Gastroesophageal sphincter (tissue), 3 donors: ENCODE data around the gene AGTRAP.

Source experiments
- CTCF ChIP-seq, 4 experiments: fragments of 200-600 bp in 2 of 4; fragments of 450-650 bp in 2 of 4; sonication (generic) in 1 of 4; IDR thresholded peaks; one replicate each; pipeline ENCODE4 v1.5.1; 2017 to 2019; ENCODE audit warnings: antibody characterized with exemption in 4 of 4, mild to moderate bottlenecking in 2 of 4, moderate library complexity in 2 of 4
- EP300 ChIP-seq: sonication (generic); formaldehyde crosslinking; IDR thresholded peaks from one replicate; pipeline ENCODE4 v1.6.1; 2017; ENCODE audit warnings: antibody characterized with exemption, mild to moderate bottlenecking
- POLR2AphosphoS5 ChIP-seq: sonication (generic); formaldehyde crosslinking; IDR thresholded peaks from one replicate; pipeline ENCODE4 v1.6.1; 2017; ENCODE audit warnings: antibody characterized with exemption

- TF ChIP-seq CTCF (IDR thresholded peaks at IDR 0.05), result no peak
- TF ChIP-seq POLR2AphosphoS5, result no peak
- TF ChIP-seq EP300, result no peak
Observed at GRCh38 chr1:11782127-11782708, 46.3 kb downstream of the AGTRAP start.
